Stimulated activated CD4-positive, alpha-beta T cell treated with anti-CD3 and anti-CD28 coated beads, Interleukin-12 subunit alpha, Interleukin-12 subunit beta, amount 100 ng/mL, for 24 hours (primary cell): ENCODE results near the gene ADPGK.
"Not testable (repeated sequence)": the region's sequence is repeated elsewhere in the genome, so short reads cannot be mapped to it uniquely, and the experiment has no call there.

Experiments
- DNase-seq, 2 experiments: peaks; one replicate each; pipeline ENCODE4 v3.0.0-alpha.2; 2020; ENCODE audit warnings: low read depth in 2 of 2

The ADPGK gene

GRCh38 chr15:72783640-72784455, at the start of gene ADPGK:
ADPGK (minus strand) TSS chr15:72783758; CDS start chr15:72783691, 67 bp downstream.
- peak; percentile 82 to 91 for DNase-seq

- no peak for DNase-seq
These were observed 43.7 kb upstream of the ADPGK start for GRCh38 chr15:72827226-72827625.

GRCh38 chr15:72826611-72827010, 43.1 kb upstream of the ADPGK start:
- no peak for DNase-seq

GRCh38 chr15:72825829-72826228, 42.3 kb upstream of the ADPGK start:
- DNase-seq: no peak

GRCh38 chr15:72824781-72825180, 41.2 kb upstream of the ADPGK start:
- DNase-seq: no peak

GRCh38 chr15:72824112-72824511, 40.6 kb upstream of the ADPGK start:
- DNase-seq: no peak

- no peak for DNase-seq
These were observed 36.7 kb upstream of the ADPGK start for GRCh38 chr15:72820278-72820677.

GRCh38 chr15:72818632-72819031, 35.1 kb upstream of the ADPGK start:
- no peak for DNase-seq

GRCh38 chr15:72813345-72814004, 29.9 kb upstream of the ADPGK start:
- DNase-seq: no peak

GRCh38 chr15:72809329-72809728, 25.8 kb upstream of the ADPGK start:
- DNase-seq: no peak

- not testable (repeated sequence) for DNase-seq
These were observed 23.8 kb upstream of the ADPGK start for GRCh38 chr15:72807346-72807745.

- DNase-seq: no peak
These were observed 19.4 kb upstream of the ADPGK start for GRCh38 chr15:72803006-72803405.

- DNase-seq: no peak
These were observed 18.2 kb upstream of the ADPGK start for GRCh38 chr15:72801590-72802325.

- no peak for DNase-seq
These were observed 17.4 kb upstream of the ADPGK start for GRCh38 chr15:72800833-72801481.

- DNase-seq: no peak
These were observed 14.3 kb upstream of the ADPGK start for GRCh38 chr15:72797834-72798233.

- no peak for DNase-seq
These were observed 13.8 kb upstream of the ADPGK start for GRCh38 chr15:72797338-72797689.

GRCh38 chr15:72796515-72797337, 13.2 kb upstream of the ADPGK start:
- peak in 1 of 2 experiments; percentile 21 for DNase-seq

GRCh38 chr15:72796210-72796514, 12.6 kb upstream of the ADPGK start:
- DNase-seq: no peak

- DNase-seq: no peak
These were observed 10.5 kb upstream of the ADPGK start for GRCh38 chr15:72793766-72794660.

- DNase-seq: no peak
These were observed 8.9 kb upstream of the ADPGK start for GRCh38 chr15:72792431-72792830.
